Prostate gland (tissue), 2 donors: ENCODE results near the gene DCHS2.

Source experiments
- CTCF ChIP-seq, 4 experiments: fragments of 200-600 bp in 2 of 4; fragments of 450-650 bp in 2 of 4; sonication (generic) in 2 of 4; IDR thresholded peaks; 1 replicate in 3 of 4; 2 replicates in 1 of 4; pipeline ENCODE4 v1.5.1; 2016 to 2019; ENCODE audit warnings: antibody characterized with exemption in 4 of 4, mild to moderate bottlenecking in 2 of 4, moderate library complexity in 2 of 4
- POLR2A ChIP-seq: fragments of 450-650 bp; IDR thresholded peaks from one replicate; pipeline ENCODE4 v1.6.1; 2016; ENCODE audit warnings: antibody characterized with exemption, mild to moderate bottlenecking

DNA sequence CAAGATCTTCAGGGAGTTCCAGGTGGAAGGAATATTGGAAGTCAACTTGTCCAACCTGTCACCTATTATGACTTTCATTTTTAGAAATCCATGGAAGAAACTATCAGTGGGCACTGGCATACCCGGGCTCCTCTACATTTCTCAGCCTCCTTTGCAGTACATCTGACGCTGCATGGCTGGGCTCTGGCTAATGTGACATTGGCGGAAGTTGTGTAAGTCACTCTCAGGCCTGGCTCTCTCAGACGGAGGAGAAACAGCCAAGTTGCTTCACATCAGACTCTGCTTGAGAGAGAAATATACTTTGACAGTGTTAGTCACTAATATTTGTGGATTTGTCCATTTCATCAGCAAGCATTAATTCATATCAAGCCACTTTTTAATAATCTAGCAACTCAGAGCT is 4.5 kb downstream of the DCHS2 start:
- TF ChIP-seq CTCF (IDR thresholded peaks at IDR 0.05) = no peak
- no peak for TF ChIP-seq POLR2A
